ENCODE data around the gene NT5C3B. TPM values are rescaled to one million over a fixed set of nuclear protein-coding genes. Genes with fewer than 3 reads are reported as not detected.
"Not testable (repeated sequence)": the region's sequence is repeated elsewhere in the genome, so short reads cannot be mapped to it uniquely, and the experiment has no call there.

NT5C3B gene
- 10 to 100 TPM; 32.4 to 79.1 (median 45.9) TPM for polyA plus RNA-seq (ENCODE audit: insufficient read length in 10 of 10)
- long read RNA-seq, donor 1, transcript NT5C3B-216 (8 exons, 1,534 nt), result major isoform, 13 of 25 reads
- long read RNA-seq, donor 1, partial matches to known transcripts, result 10 of 25 reads
- long read RNA-seq, donor 1, other reads (novel, unspliced or antisense), result 0 of 25 reads
- long read RNA-seq, donor 2, transcript NT5C3B-216 (8 exons, 1,534 nt), result major isoform, 5 of 7 reads
- long read RNA-seq, donor 2, partial matches to known transcripts, result 0 of 7 reads
- long read RNA-seq, donor 2, other reads (novel, unspliced or antisense), result 0 of 7 reads
- long read RNA-seq, donor 3, result 0 reads
- long read RNA-seq, donor 4, transcript NT5C3B-216 (8 exons, 1,534 nt), result major isoform, 10 of 23 reads
- long read RNA-seq, donor 4, partial matches to known transcripts, result 9 of 23 reads
- long read RNA-seq, donor 4, other reads (novel, unspliced or antisense), result 0 of 23 reads
- long read RNA-seq, donor 5, transcript NT5C3B-216 (8 exons, 1,534 nt), result major isoform, 6 of 9 reads
- long read RNA-seq, donor 5, partial matches to known transcripts, result 0 of 9 reads
- long read RNA-seq, donor 5, other reads (novel, unspliced or antisense), result 0 of 9 reads
- long read RNA-seq, donor 6, transcript NT5C3B-216 (8 exons, 1,534 nt), result major isoform, 8 of 21 reads
- long read RNA-seq, donor 6, partial matches to known transcripts, result 8 of 21 reads
- long read RNA-seq, donor 6, other reads (novel, unspliced or antisense), result 0 of 21 reads
- long read RNA-seq, donor 7, transcript NT5C3B-216 (8 exons, 1,534 nt), result major isoform, 8 of 17 reads
- long read RNA-seq, donor 7, partial matches to known transcripts, result 8 of 17 reads
- long read RNA-seq, donor 7, other reads (novel, unspliced or antisense), result 0 of 17 reads
- long read RNA-seq, donor 8, transcript NT5C3B-216 (8 exons, 1,534 nt), result major isoform, 8 of 30 reads
- long read RNA-seq, donor 8, transcript NT5C3B-203 (9 exons, 975 nt), result minor isoform, 6 of 30 reads
- long read RNA-seq, donor 8, partial matches to known transcripts, result 13 of 30 reads
- long read RNA-seq, donor 8, other reads (novel, unspliced or antisense), result 0 of 30 reads
- long read RNA-seq, donor 9, partial matches to known transcripts, result 0 of 2 reads
- long read RNA-seq, donor 9, other reads (novel, unspliced or antisense), result 0 of 2 reads

DNA sequence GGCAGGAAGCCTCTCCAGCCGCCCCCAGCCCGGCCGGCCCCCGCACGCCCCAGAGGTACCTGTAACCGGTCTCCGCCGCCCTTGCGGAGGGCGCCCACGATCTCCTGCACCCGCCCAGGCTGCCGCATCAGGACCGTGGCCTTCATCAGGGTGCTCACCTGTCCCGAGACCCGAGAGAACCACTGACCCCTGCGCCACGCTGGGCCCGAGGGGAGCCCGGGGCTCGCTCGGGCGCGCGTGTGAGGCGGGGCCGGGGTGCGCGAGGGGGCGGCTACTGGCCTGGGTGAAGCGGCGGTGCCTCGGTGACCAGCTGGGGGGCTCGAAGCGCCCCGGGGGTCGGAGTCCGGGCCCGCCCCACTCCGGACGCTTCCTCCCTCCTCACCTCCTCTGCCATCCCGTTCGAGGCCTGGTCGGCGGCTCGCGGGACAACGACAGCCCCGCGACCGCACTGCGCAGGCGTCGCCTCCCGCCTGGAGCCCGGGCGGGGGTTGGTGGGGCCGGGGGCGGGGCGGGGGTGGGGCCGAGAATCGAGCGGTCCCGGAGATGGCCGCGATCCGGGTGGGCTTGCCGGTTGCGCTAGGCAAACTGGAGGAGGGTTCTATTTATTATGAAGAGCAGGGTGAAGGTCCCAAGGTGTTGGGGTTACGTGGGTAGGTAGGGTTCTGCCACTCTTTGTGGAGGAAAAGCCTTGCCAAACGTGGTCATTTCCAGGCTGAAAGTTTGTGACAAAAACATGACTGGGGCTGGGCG is at the start of gene NT5C3B:
TSS of gene NT5C3B (minus strand) at position 433 of the 750 bp plus-strand sequence. CDS start at position 394, 39 bp downstream.
- DNase-seq, result peak; percentile 43 to 86 (median 67)

DNA sequence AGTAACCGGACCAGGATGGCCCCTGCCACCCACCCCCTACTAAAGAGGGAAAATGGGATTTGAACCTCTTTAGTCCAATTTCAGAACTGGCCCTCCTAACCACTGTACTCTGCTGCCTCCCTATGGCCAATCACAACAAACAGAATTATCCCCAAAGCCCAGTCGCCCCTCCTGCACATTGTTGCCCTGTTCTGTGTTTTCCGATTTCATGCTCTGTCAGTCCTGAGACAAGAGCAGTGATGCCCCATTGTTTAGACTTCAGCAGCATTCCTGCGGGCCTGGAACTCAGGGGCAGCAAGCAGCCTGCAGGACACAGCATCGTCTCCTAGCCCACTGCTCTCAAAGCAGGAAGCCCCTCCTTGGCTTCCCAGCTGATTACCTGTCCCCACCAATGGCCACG is 49.7 kb upstream of the NT5C3B start:
- no peak for DNase-seq

DNA sequence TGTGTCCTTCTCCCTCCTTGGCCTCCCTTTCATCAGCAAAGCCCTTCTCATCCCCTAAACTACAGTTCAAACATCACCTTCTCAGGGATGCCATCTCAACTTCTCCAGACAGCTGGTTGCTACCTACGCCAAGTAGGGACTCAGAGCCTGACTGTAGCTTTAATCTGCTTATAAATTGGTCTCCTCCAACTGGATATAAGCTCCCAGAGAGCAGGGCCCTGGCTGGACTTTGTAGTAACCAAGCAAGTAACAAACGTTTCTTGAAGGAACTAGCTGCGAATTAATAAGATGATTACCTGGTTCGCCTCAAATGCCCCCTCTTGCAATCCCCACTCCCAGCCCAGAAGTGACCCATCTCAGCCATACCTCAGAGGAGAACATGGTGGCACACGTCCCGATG is 46.7 kb upstream of the NT5C3B start:
- DNase-seq, result no peak

DNA sequence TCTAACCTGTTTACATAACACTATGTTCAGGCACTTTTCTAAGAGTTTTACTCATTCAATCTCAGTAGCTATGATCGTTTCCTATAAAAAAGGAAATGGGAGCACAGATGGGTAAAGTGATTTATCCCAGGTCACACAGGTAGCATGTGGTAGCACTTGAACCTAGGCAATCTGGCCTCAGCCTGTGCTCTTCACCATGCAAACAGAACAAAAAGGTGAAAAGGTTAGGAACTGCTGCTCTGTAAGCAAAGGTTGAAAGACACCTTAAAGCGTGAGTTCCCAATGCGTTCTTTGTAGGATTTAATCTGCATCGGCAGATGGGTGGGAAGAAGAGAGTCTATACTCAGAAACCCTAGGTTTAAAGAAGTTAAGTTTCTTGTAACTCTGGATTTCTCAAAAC is 44.1 kb upstream of the NT5C3B start:
- DNase-seq, result no peak

DNA sequence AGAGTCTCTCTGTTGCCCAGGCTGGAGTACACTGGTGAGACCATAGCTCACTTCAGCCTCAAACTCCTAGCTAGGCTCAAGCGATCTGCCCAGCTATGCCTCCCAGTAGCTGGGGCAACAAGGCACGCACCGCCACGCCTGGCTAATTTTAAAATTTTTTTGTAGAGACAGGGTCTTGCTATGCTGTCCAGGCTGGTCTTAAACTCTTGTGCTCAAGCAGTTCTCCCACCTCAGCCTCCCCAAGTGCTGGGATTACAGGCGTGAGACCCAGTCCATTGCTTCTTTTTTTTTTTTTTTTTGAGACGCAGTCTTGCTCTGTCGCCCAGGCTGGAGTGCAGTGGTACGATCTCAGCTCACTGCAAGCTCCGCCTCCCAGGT is 38.2 kb upstream of the NT5C3B start:
- DNase-seq, result not testable (repeated sequence)

DNA sequence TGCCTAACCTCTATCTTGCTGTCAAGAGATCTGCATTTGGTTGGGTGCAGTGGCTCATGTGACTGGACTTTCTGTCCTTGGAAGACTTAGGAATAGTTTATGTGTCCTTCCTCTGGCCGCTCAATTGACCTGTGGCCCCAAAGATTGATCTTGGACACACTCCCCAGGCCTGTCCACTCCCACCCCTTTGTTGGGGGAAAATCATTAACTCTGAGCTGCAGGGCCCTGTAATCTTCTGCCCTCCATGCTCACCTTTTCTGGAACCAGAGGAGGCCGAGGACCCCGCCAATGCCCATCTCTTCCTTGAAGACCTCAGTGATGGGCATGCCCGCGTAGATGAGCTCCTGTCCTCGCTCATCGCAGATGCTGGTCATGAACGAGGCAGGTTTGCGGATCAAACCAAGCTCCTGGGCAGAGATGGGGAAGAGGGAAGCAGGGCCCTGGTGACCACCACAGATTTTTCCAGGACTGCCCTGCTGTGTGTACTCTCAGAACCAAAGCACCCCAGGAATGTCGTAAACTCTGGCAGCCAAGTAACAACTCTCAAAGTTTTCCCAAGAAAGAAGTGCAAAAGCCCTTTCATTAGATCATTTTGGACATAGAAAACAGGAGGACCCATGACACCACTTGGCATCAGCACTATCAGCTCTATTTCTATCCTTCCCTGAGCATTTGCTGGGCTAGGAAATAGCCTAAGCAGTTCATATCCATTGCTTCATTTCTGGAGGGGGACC is 37.7 kb upstream of the NT5C3B start:
- no peak for DNase-seq

DNA sequence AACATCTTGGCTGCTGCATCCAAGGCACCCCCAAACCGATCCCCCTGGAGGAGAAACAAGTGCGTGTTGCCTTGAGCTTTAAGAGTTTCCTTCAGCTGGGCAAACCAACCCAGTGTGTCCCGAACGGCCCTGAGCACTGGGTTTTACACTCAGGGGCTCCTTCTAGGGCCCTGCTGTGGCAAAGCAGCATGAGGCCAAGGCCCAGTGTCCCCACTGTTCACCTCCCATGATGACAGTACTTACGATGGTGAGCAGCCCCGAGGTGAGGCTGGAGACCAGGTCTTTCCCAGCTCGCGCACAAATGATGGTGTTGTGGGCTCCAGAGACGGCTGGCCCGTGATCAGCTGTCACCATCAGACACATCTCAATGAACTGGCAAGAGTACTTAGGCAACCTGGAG is 35.8 kb upstream of the NT5C3B start:
- DNase-seq, result no peak

DNA sequence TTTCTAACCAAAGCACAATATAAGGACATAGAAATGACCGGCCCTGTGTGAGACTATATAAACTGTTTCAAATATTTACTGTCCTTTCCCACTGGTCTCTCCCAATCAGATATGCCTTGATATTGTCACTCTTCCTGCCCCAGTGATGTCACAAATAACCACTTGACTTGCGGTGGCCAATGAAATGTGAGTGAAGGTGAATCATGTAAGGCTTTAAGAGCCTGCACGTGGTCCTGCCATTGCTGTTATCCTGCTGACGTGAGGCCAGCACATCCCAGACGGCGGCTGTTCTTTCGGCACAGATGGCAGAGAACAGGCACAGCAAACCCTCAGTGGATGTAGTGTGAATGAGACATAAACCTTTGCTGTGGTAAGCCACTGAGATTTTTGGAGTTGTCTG is 34.6 kb upstream of the NT5C3B start:
- no peak for DNase-seq

DNA sequence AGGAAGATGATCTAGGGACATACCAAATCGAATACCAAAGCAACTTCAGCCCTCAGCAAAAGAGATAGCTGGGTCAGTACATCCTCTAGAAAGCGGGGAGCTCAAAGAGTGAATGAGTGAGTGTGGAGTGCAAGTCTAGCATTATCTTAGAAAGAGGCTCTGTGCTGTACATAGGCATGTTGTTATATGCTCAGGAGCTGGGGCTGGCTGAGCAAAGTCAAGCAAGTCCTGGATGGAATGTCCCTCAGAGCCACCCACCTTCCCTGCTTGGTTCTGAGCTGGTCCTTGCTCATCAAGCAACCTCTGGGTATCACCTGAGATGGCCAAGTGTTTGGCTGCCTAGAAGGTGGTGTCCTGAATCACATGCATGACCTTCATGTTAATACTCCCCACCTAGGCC is 34.1 kb upstream of the NT5C3B start:
- DNase-seq, result no peak

DNA sequence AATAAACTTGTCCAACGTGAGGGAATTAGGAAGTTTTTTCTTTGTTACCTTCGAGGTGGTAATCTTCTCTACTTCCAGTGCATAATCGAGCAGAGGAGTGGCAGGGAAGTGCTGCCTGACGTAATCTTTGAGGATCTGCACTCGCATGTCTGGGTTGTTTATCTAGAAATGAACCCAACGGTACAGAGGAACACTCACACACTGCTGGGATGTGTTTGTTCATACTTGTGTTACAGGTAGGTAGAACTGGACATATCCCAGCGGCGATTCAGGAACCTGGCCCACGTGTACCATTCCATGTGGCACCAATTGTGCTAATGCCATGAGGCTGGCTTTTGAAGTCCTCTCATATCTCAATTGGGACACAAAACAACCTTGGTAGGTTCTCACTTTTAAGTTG is 33.4 kb upstream of the NT5C3B start:
- no peak for DNase-seq

DNA sequence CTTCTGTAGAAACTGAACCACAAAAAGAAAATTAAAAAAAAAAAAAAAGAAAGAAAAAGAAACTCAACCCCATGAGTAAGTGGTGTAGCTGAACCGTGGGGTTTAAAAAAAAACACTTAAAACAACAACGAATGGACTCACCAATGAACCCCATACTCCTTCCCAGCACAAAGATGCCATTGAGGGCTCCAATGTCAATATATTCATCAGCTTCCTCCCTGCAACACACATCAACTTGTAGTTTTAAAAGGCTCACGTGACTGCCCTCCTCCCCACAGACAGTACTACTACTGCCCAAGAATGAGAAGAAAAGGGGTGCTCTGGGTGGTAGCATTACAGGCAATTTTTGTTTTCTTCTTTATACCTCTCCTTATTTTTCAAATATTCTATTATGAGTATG is 32.5 kb upstream of the NT5C3B start:
- DNase-seq, result no peak

DNA sequence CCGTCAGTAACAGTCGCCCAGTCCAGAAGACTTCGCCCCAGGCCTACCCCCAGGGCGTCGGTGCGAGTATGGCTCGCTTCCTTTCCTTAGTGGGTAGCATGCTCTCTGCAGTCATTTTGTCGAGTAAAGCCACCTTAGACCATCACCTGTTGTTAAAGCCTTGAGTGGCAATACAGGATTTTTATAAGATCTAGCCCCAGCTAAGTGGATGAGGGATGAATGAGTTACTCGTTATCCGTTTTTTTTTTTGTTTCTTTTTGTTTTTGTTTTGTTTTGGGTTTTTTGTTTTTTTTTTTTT is 29.5 kb upstream of the NT5C3B start:
- no peak for DNase-seq

DNA sequence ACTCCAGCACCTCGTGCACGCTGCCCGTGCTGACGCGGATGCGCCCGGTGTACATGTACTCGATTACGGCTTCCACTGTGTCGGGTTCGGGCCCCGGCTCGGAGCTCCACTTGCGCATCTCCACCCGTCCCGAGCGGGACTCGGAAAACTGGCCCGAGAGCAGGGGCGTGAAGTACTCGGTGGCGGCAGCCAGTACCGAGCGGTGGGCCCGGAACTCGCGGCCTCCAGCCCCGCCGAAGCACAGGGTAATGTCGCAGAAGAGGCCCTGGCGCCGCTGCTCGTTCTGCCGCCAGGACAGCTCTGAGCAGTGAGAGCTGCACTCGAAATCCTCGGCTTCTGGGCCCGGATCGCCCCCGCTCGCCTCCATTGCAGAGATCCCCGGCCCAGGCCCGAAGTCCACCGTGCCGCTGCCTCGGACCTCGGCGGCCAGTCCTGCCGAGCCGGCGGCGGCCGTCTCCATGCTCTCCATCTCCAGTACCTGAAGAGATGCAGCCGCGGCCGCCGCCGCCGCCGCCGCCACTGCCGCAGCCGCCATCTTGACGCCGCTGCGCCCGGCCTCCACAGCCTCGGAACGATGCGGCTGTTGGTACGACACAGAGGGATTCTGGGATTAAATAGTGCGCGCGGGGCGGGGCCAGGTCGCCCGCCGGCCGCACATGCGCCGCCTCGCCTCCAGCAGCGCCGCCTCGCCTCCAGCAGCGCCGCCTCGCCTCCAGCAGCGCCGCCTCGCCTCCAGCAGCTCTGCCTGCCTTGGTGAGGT is 29.0 kb upstream of the NT5C3B start, which contains the start of gene KLHL11:
TSS of gene KLHL11 (minus strand) at position 588 of the 760 bp plus-strand sequence. CDS start at position 535, 53 bp downstream.
- peak; percentile 89 to 97 (median 90) for DNase-seq

DNA sequence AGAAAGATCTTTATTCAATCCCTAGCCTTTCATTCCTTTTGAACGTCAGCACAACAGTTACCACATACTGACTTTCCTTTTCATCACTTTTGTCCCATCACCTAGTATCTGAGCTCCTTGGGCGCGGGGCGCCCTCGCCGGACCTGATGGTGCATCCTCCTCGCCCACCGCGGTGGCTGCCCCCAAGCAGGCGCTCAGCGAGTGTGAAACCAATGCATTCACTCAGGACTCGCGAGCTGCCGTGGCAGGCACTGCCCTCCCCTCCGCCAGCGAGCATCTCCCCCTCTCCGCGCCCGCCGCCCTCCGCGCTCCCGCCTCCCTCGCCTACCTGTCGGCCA is 28.4 kb upstream of the NT5C3B start:
- DNase-seq, result no peak

DNA sequence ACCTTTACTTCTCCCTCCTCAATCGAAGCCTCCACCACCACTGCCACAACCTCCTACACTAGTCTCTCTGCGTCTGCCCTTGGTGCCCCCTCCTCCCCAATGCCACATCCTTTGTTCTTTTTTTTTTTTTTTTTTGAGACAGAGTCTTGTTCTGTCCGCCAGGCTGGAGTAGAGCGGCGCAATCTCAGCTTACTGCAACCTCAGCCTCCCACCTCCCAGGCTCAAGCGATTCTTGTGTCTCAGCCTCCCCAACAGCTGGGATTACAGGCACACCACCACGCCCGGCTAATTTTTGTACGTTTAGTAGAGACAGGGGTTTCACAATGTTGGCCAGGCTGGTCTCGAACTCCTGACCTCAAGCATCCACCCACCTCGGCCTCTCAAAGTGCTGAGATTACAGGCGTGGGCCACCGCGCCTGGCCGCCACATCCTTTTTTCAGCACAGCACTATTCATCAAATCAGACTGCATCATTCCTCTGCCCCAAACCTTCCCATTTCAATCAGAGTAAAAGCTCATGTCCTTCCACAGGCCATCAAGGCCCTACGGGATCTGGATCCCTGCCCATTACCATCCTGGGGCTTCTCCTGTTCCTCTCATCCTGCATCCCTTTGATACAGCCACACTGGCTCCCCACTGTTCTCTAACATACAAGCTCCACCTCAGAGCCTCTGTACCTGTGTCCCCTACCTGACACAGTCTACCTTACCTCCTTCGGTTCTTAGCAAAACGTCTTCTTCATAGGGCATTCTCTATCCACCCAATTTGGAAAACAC is 27.2 kb upstream of the NT5C3B start:
- no peak for DNase-seq

DNA sequence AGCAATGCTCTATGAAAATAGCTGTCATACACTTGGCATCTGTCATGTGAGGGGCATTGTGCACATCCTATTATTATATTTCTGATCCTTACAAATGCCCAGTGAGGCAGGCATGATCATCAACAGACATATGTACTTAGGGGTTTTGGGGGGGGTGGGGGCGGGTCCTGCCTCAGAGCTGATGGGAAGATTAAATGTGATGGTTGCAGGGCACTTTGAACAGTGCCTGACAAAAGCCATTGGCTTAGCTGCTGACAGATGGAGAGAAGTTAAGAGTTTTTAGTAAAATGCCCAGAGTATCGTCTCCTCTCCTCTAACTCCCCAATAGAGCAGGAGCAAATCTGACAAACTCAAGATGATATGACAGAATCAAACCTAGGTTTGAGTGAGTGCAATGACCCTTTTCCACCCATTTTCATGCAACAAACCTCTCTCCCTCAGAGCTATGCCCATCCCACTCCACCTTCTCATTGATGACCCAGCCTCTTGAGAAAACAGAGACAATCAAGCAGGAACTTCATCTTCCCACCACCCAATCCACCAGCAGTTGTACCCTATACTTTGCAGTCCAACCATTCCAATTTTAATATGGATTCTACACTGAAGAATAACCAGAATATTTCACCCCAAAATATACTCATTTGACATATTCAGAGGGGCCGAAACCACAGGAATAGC is 24.4 kb upstream of the NT5C3B start:
- DNase-seq, result no peak

DNA sequence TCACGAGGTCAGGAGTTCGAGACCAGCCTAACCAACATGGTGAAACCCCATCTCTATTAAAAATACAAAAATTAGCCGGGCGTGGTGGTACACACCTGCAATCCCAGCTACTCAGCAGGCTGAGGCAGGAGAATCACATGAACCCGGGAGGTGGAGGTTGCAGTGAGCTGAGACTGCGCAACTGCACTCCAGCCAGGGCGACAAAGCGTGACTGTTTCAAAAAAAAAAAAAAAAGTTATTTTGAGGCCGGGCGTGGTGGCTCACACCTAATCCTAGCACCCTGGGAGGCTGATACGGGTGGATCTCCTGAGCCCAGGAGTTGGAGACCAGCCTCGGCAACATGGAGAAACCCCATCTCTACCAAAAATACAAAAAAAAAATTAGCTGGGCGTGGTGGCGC is 15.3 kb upstream of the NT5C3B start:
- DNase-seq, result not testable (repeated sequence)

DNA sequence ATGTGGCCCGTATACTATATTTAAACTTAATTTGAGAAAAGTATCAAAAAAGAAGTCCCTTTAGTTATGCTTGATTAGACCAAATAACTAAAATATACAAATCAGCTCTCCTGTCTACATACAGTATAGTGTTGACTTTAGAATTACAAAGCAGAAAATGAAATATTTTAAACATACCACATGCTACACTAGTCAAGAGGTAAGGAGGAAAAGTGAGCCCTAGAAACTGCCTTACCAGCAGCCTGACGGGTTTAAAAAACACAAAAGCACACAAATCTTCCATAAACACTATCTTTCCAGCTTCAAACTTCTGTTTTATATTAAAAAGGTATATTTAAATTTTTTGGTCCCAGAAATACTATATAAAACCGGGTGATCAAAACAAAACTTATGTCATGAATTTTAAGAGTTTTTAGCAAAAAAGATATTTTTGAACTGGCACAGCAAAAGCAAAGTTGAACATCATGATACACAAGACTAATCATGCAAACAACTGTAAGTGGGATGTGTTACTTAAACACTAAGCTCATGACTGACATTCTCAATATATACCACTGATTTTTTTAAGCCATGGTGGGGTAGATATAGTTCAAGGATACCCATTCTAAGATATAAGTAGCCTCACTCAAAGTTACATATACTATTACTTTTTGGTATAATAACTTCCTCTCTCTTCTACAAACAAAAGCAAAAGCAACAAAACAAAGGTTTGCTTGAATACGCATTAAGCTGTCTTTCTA is 13.4 kb upstream of the NT5C3B start:
- DNase-seq, result no peak

All from muscle of back (tissue), 13 donors.